GM08714 (cell line): ENCODE results near the gene IL2RA.

ENCODE experiments used
- H3K4me3 ChIP-seq: fragments of 200-500 bp; sonication (Bioruptor generic); 2 replicates; pipeline ENCODE4 v1.5.1; 2014; ENCODE audit warnings: mild to moderate bottlenecking, low read length, inconsistent platforms
- ZNF274 ChIP-seq: IDR thresholded peaks from 2 replicates; pipeline ENCODE4 v1.6.1; 2012; ENCODE audit warnings: mild to moderate bottlenecking, low read depth, low read length

IL2RA gene

GRCh38 chr10:6030217-6030616, 31.9 kb downstream of the IL2RA start:
- TF ChIP-seq ZNF274, result no peak
- H3K4me3 ChIP-seq, result no peak overlapping the region

GRCh38 chr10:6027929-6028328, 34.2 kb downstream of the IL2RA start:
- no peak overlapping the region for H3K4me3 ChIP-seq
- TF ChIP-seq ZNF274, result no peak

GRCh38 chr10:6025683-6026255, 36.4 kb downstream of the IL2RA start:
- no peak for TF ChIP-seq ZNF274
- no peak overlapping the region for H3K4me3 ChIP-seq

GRCh38 chr10:6024334-6024682, 37.9 kb downstream of the IL2RA start:
- TF ChIP-seq ZNF274, result no peak
- no peak overlapping the region for H3K4me3 ChIP-seq

- H3K4me3 ChIP-seq, result no peak overlapping the region
- TF ChIP-seq ZNF274, result no peak
Observed at GRCh38 chr10:6023661-6024333, 38.4 kb downstream of the IL2RA start.

- no peak overlapping the region for H3K4me3 ChIP-seq
- TF ChIP-seq ZNF274, result no peak
Observed at GRCh38 chr10:6022660-6023059, 39.5 kb downstream of the IL2RA start.

GRCh38 chr10:6020826-6021225, 41.3 kb downstream of the IL2RA start:
- TF ChIP-seq ZNF274, result no peak

GRCh38 chr10:6019796-6020195, 42.4 kb downstream of the IL2RA start:
- no peak for TF ChIP-seq ZNF274
- no peak overlapping the region for H3K4me3 ChIP-seq

More at GRCh38 chr10:6020826-6021225, 41.3 kb downstream of the IL2RA start:
- no peak overlapping the region for H3K4me3 ChIP-seq

GRCh38 chr10:6019010-6019782, 43.0 kb downstream of the IL2RA start:
- TF ChIP-seq ZNF274, result no peak
- H3K4me3 ChIP-seq, result no peak overlapping the region

- TF ChIP-seq ZNF274, result no peak
- H3K4me3 ChIP-seq, result no peak overlapping the region
Observed at GRCh38 chr10:6018422-6018821, 43.7 kb downstream of the IL2RA start.

- TF ChIP-seq ZNF274, result no peak
- H3K4me3 ChIP-seq, result no peak overlapping the region
Observed at GRCh38 chr10:6017781-6018354, 44.3 kb downstream of the IL2RA start.

GRCh38 chr10:6014241-6014761, 47.9 kb downstream of the IL2RA start:
- H3K4me3 ChIP-seq, result no peak overlapping the region
- TF ChIP-seq ZNF274, result no peak

GRCh38 chr10:6013413-6014192, 48.6 kb downstream of the IL2RA start:
- no peak overlapping the region for H3K4me3 ChIP-seq
- TF ChIP-seq ZNF274, result no peak
